ENCODE results near the gene CBL.
A peak's percentile ranks its signal among the peaks of the same experiment; 100 is the strongest.

Gene CBL

GRCh38 chr11:119323532-119324033, 117.4 kb downstream of the CBL start:
- peak overlapping the region in 2 of 3 experiments; percentile 34 to 45 for H3K4me3 Mint-ChIP-seq
- no peaks in the 10 kb centered on the region for H3K36me3 Mint-ChIP-seq (ENCODE audit: low read depth)
- H3K27ac Mint-ChIP-seq = peak overlapping the region; percentile 6 to 40 (median 18)
- H3K27me3 Mint-ChIP-seq (ENCODE audit: low read depth) = peaks cover 11% of the 10 kb centered on the region
- H3K4me1 Mint-ChIP-seq = peaks cover 30% of the 10 kb centered on the region
- no peaks in the 10 kb centered on the region for H3K9me3 Mint-ChIP-seq
- peak; percentile 77 to 87 (median 79) for TF ChIP-seq CTCF (IDR thresholded peaks at IDR 0.05; ENCODE audit: unreplicated experiment in 3 of 3)

DNA sequence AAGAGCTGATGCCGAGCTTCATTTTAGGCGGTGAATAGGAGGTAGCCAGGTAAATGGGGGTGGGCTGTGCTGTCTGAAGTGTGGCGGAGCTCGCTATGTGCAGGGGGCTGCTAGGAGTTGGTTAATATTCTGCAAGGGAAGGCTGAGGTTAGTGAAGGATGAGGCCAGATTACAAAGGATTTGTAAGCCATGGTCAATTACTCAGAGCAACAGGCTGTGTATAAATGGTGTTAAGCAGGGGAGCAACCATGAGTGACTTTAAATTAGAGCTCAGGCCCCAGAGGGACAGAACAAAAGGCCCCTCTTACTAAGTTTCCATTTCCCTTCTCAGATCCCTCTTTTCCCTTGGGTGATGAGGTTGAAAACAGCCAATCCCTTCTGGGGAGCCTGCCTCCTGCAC, 118.0 kb downstream of the CBL start:
- Mint-ChIP-seq H3K4me3 (no peak overlapping the region), H3K36me3 (ENCODE audit: low read depth) (no peaks in the 10 kb centered on the region), H3K27ac (peak overlapping the region; percentile 6 to 40 (median 18)), H3K27me3 (ENCODE audit: low read depth) (peaks cover 15% of the 10 kb centered on the region), H3K4me1 (peaks cover 24% of the 10 kb centered on the region), H3K9me3 (no peaks in the 10 kb centered on the region)
- no peak for TF ChIP-seq CTCF (IDR thresholded peaks at IDR 0.05; ENCODE audit: unreplicated experiment in 3 of 3)

- Mint-ChIP-seq H3K4me3 (no peak overlapping the region), H3K4me1 (peaks cover 13% of the 10 kb centered on the region), H3K36me3 (ENCODE audit: low read depth) (no peaks in the 10 kb centered on the region), H3K27me3 (ENCODE audit: low read depth) (peaks cover 6% of the 10 kb centered on the region), H3K9me3 (no peaks in the 10 kb centered on the region), H3K27ac (no peak overlapping the region)
- TF ChIP-seq CTCF (IDR thresholded peaks at IDR 0.05; ENCODE audit: unreplicated experiment in 3 of 3) = no peak
Observed at GRCh38 chr11:119329320-119329719, 123.2 kb downstream of the CBL start.

DNA sequence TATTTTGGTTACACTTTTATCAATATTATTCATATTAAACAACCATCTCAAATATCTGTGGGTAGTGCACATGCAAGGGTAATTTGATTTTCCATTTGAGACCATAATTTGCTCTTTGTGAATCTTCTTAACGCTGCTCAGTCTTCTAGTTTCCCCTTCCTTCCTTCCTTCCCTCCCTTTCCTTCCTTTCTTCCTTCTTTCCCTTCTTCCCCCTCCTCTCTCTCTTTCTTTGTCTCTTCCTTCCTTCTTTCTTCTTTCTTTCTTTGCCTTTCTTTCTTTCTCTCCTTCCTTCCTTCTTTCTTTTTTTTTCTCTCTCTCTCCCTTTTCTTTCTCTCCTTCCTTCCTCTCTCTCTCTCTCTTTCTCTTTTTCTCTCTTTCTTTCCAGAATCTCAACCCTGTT, 124.1 kb downstream of the CBL start:
- Mint-ChIP-seq H3K4me3 (no peak overlapping the region), H3K27me3 (ENCODE audit: low read depth) (peaks cover 4% of the 10 kb centered on the region), H3K27ac (no peak overlapping the region), H3K9me3 (no peaks in the 10 kb centered on the region), H3K4me1 (peaks cover 17% of the 10 kb centered on the region), H3K36me3 (ENCODE audit: low read depth) (no peaks in the 10 kb centered on the region)
- TF ChIP-seq CTCF (IDR thresholded peaks at IDR 0.05; ENCODE audit: unreplicated experiment in 3 of 3) = no peak

- Mint-ChIP-seq H3K36me3 (ENCODE audit: low read depth) (no peaks in the 10 kb centered on the region), H3K4me1 (peaks cover 32% of the 10 kb centered on the region), H3K27me3 (ENCODE audit: low read depth) (peaks cover 4% of the 10 kb centered on the region), H3K27ac (peak overlapping the region in 2 of 3 experiments; percentile 11 to 29), H3K4me3 (peak overlapping the region; percentile 41 to 54 (median 49)), H3K9me3 (no peaks in the 10 kb centered on the region)
- no peak for TF ChIP-seq CTCF (IDR thresholded peaks at IDR 0.05; ENCODE audit: unreplicated experiment in 3 of 3)
Observed at GRCh38 chr11:119332111-119332765, 126.1 kb downstream of the CBL start.
